ENCODE results near the gene TMEM217. TPM values are rescaled to one million over a fixed set of nuclear protein-coding genes. Genes with fewer than 3 reads are reported as not detected.

The TMEM217 gene
- total and polyA plus RNA-seq, 12 donors = 1.5 to 26.7 (median 5.6) TPM; not detected in 1

DNA sequence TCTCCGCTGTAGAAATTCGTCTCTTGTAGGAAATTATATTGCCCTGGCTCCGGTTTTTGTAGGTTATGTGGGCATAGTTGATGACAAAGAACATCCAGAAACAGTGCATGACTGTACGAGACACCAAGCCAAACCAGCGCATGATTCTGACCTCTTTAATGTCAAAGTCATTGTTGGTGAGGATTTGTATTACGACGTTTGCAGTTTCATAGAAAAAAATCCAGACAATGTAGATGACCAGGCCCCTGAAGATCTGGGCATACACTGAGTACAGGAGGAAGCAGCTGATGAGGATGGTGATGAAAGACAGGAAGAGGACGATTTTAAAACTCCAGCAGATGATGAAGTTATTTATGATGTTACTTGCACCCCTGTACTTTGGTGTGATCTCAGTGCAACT, 39.4 kb downstream of the TMEM217 start:
- Histone ChIP-seq H3K27ac (no peak overlapping the region), H3K27me3 (no peaks in the 10 kb centered on the region), H3K4me3 (no peak overlapping the region), H3K9me3 (replicated peaks in 1 of 3) (no peaks in the 10 kb centered on the region), H3K4me1 (replicated peaks in 1 of 2) (peaks cover 6 to 17% of the 10 kb centered on the region in 2 donors), H3K36me3 (replicated peaks in 1 of 2) (no peaks in the 10 kb centered on the region)
- TF ChIP-seq, protein P1, sequence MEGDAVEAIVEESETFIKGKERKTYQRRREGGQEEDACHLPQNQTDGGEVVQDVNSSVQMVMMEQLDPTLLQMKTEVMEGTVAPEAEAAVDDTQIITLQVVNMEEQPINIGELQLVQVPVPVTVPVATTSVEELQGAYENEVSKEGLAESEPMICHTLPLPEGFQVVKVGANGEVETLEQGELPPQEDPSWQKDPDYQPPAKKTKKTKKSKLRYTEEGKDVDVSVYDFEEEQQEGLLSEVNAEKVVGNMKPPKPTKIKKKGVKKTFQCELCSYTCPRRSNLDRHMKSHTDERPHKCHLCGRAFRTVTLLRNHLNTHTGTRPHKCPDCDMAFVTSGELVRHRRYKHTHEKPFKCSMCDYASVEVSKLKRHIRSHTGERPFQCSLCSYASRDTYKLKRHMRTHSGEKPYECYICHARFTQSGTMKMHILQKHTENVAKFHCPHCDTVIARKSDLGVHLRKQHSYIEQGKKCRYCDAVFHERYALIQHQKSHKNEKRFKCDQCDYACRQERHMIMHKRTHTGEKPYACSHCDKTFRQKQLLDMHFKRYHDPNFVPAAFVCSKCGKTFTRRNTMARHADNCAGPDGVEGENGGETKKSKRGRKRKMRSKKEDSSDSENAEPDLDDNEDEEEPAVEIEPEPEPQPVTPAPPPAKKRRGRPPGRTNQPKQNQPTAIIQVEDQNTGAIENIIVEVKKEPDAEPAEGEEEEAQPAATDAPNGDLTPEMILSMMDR (IDR thresholded peaks at IDR 0.05) = no peak
- TF ChIP-seq POLR2A (IDR thresholded peaks at IDR 0.05) = no peak
- WGBS, 4 donors = 75 to 87% (median 82%) methylated on average over 8 of the region's 8 CpGs
- no peak for DNase-seq
- intact Hi-C loops (cut with DNase I) = no loop called here

DNA sequence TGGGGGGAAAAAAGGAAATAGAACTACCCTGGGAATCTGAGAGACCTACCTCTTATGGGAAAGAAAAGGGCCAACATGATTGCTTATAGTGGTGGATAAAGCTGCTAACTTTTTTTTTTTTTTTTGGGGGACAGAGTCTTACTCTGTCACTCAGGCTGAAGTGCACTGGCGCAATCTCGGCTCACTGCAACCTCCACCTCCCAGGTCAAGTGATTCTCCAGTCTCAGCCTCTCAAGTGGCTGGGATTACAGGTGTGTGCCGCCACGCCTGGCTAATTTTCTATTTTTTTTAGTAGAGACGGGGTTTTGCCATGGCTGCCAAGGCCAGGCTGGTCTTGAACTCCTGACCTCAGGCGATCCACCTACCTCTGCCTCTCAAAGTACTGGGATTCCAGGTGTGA, 39.9 kb downstream of the TMEM217 start:
- TF ChIP-seq, protein P1 (IDR thresholded peaks at IDR 0.05) = no peak
- no peak for TF ChIP-seq POLR2A (IDR thresholded peaks at IDR 0.05)
- DNase-seq = no peak
- no peaks in the 10 kb centered on the region for H3K27me3 ChIP-seq
- intact Hi-C loops (cut with DNase I) = no loop called here
- no peak overlapping the region for H3K27ac ChIP-seq
- H3K36me3 ChIP-seq (replicated peaks in 1 of 2) = no peaks in the 10 kb centered on the region
- WGBS, 4 donors = 85 to 96% (median 92%) methylated on average over 6 of the region's 6 CpGs
- H3K4me3 ChIP-seq = no peak overlapping the region
- H3K4me1 ChIP-seq (replicated peaks in 1 of 2) = peaks cover 4 to 17% of the 10 kb centered on the region in 2 donors
- H3K9me3 ChIP-seq (replicated peaks in 1 of 3) = no peaks in the 10 kb centered on the region

DNA sequence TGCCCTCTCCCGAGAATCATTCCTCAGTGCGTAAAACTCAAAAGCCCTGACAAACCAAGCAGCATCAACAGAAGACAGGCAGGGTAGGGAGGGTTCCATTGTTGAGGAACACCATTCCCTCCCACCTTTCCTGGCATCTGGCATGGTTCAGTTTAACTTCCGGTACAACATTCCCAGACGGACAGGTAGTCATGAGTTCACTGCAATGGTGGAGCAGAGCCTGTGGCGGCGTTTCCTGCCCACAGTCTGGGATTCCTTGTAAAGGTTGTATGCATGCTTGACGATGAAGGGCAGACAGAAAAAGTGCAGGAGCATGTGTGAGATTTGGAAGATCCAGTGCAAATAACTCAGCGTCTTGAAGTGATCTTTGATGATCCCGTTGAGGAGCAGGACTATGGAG, 45.7 kb downstream of the TMEM217 start:
- Histone ChIP-seq H3K4me3 (no peak overlapping the region), H3K4me1 (replicated peaks in 1 of 2) (peaks cover 0 to 8% of the 10 kb centered on the region in 2 donors), H3K36me3 (replicated peaks in 1 of 2) (no peaks in the 10 kb centered on the region), H3K9me3 (replicated peaks in 1 of 3) (no peaks in the 10 kb centered on the region), H3K27ac (no peak overlapping the region), H3K27me3 (no peaks in the 10 kb centered on the region)
- intact Hi-C loops (cut with DNase I) = loop anchor here in 1 of 2 donors (5.0 kb wide), 1 partner anchor 445 kb away; no protein-coding TSS in a partner anchor
- 83 to 92% (median 86%) methylated on average over 9 of the region's 9 CpGs for WGBS, 4 donors
- DNase-seq = peak in 1 of 7 donors; percentile 48
- TF ChIP-seq, protein P1 (IDR thresholded peaks at IDR 0.05) = no peak
- no peak for TF ChIP-seq POLR2A (IDR thresholded peaks at IDR 0.05)

DNA sequence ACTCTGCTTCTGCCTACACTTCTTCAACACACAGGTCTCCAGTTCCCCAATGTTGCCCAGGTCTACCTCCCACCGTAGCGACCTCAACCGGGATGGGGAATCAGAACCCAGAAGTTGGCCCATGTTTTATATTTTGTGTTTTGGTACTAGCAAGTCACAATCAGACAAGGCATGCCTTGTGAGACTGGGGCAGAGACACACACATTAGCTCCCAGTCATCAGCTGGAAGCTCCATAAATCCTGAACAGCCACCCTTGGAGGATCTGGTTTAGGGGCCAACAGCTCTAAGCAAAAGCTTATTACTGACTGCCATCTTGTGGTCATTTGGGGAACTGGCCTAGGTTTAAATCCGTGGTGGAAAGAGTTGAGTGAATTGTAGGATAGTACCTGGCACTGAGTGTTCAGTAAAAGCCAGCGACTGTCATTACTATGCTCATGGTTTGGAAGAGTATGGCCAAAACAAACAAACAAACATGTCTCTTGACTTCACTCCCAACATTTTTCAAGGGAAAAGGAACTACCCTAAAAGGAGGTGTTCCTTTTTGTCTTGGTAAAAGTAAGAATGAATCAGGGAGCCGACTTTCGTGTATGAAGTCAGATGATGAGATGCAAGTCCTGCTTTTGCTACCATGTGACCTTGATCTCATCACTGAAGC, 47.5 kb downstream of the TMEM217 start:
- H3K27me3 ChIP-seq = no peaks in the 10 kb centered on the region
- no peak for TF ChIP-seq POLR2A (IDR thresholded peaks at IDR 0.05)
- TF ChIP-seq, protein P1 (IDR thresholded peaks at IDR 0.05) = peak; percentile 82 to 99 (median 97)
- 48 to 57% (median 51%) methylated on average over 7 of the region's 7 CpGs for WGBS, 4 donors
- no peak overlapping the region for H3K4me3 ChIP-seq
- H3K9me3 ChIP-seq (replicated peaks in 1 of 3) = no peaks in the 10 kb centered on the region
- intact Hi-C loops (cut with DNase I) = loop anchor here in 1 of 2 donors (5.0 kb wide), 1 partner anchor 443 kb away; no protein-coding TSS in a partner anchor
- peaks cover 0 to 8% of the 10 kb centered on the region in 2 donors for H3K4me1 ChIP-seq (replicated peaks in 1 of 2)
- no peaks in the 10 kb centered on the region for H3K36me3 ChIP-seq (replicated peaks in 1 of 2)
- no peak overlapping the region for H3K27ac ChIP-seq
- DNase-seq = peak; percentile 76 to 94 (median 85)
